CD4-positive, alpha-beta T cell treated with Interleukin-15 for 4 hours (primary cell): ENCODE results near the gene FEZ2.
"Not testable (repeated sequence)": the region's sequence is repeated elsewhere in the genome, so short reads cannot be mapped to it uniquely, and the experiment has no call there.

Experiments used
- DNase-seq: peaks from one replicate; pipeline ENCODE4 v3.0.0-alpha.2; 2020; ENCODE audit warnings: low spot score

Gene FEZ2, protein sequence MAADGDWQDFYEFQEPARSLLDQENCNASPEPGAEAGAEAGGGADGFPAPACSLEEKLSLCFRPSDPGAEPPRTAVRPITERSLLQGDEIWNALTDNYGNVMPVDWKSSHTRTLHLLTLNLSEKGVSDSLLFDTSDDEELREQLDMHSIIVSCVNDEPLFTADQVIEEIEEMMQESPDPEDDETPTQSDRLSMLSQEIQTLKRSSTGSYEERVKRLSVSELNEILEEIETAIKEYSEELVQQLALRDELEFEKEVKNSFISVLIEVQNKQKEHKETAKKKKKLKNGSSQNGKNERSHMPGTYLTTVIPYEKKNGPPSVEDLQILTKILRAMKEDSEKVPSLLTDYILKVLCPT

DNA sequence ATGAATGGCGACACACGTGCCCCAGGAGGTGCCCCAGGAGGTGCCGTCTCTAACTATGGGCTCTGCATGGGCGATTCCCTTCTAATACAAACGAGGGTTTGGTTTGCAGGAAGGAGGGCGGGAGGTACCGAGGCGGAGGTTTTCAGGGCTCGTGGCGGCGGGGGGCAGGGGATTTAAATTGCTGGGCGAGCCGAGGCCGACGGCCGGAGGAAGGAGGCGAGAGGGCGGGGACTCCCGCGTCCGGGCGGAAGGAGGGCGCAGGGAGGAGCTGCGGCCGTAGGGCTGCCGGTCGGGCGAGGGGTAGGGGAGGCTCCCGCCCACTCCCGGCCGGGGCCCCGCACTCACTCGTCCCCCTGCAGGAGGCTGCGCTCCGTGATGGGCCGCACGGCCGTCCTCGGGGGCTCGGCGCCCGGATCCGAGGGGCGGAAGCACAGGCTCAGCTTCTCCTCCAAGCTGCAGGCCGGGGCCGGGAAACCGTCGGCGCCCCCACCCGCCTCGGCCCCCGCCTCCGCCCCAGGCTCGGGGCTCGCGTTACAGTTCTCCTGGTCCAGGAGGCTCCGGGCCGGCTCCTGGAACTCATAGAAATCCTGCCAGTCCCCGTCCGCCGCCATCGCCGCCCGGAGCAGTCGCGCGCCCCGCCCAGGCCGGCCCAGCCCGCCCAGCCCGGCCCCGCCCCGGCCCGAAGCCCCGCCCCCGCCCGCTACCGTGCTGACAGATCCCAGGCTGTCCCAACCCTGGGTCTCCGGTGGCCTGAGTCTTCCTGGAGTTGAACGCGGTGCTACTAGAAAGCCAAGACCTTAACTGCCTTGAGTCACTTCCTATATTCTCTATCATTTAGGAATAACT is at the start of gene FEZ2:
FEZ2 (minus strand) TSS at position 637 of the 846 bp plus-strand sequence; CDS start at position 611, 26 bp downstream.
- DNase-seq: peak; percentile 53

DNA sequence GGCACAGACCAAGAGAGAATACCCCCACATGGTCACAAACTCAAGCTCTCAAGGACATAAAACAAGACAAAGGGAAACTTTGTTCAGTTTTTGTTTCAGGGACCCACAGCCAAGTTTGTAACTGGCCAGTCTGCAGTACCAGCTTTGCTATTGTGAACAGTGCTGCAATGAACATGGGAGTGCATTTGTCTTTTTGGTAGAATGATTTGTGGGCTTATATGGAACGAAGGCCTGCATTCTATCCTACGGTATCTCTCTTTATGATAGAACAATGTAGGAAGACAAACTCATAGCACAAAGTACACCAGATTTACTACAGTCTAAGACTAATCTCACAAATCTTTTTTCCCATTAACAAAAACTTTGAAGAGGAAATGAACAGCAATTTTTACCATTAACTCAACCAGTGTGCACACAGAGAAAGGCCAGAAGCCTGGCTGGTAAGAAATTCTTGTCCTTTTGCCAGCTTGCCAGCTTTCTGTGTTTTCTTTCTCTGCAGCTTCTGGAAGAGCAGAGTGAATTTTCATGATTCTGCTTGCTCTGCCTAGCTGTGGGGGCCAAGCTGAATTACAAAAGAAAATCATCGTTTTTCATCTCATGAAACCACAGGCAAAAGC is 37.1 kb upstream of the FEZ2 start:
- no peak for DNase-seq

DNA sequence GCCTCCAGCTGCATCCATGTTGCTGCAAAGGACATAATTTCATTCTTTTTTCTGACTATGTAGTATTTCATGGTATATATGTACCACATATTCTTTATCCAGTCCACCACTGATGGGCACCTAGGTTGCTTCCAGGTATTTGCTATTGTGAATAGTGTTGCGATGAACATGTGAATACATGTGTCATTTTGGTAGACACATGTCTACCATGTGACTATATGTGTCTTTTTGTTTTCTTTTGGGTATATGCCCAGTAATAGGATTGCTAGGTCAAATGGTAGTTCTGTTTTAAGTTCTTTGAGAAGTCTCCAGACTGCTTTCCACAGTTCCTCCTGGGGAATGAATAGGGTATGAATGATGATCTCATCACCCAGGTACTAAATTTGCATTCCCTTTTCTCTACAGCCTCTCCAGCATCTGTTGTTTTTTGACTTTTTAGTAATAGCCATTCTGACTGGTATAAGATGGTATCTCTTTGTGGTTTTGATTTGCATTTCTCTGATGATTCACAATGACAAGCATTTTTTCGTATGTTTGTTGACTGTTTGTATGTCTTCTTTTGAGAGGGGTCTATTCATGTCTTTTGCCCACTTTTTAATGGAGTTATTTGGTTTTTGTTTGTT is 35.6 kb upstream of the FEZ2 start:
- no peak for DNase-seq

DNA sequence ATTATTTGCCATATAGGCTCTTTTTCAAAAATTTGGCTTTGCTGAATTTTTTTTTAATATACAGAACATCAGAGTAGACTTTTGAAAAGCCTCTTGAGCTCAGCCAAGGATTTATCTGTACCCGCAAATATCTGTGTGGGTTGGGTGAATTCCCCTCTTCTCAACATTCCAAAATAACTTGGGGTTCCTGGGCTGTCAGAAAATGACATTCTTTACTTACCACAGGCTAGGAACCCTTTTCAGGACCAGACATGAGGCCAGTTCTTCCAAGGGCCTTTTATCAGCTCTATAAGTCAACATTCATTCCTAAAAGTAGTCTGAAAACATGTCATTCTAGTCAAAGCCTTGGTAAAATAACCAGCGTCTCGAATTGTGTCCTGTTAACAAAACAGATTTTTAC is 28.8 kb upstream of the FEZ2 start:
- no peak for DNase-seq

DNA sequence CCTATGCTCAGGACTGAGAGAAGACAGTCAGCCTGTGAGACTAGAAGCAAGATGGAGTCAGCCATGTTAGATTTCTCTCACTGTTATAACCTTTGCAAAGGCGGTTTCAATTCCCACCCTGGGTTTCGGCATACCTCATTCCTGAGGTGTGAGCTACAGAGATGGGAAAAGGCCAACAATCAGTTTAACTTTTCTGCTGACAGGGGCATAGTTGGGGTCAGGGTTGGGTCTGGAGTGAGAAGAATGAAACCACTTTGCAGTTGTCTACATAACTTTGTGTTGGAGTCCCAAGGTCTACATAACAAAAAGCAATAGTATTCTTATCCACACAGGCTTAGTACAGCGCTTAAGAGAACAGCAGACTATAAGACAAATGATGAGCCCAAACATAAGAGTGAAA is 28.1 kb upstream of the FEZ2 start:
- DNase-seq: no peak

DNA sequence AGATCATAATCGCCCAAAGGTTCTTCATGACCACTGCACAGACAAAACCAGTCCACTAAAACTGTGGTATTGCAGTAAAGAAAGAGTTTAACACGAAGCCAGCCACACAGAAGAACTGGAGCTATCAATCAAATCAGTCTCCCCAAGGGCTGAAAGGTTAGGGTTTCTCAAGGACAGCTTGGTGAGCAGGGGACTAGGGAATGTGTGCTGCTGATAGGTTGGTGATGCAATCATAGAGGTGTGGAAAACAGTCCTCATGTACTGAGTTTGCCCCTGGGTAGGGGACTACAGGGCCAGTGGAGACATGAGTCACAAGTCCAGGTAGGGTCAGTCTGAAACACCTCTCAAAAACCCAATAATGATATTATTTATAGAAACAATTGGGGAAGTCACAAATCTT is 27.3 kb upstream of the FEZ2 start:
- no peak for DNase-seq

DNA sequence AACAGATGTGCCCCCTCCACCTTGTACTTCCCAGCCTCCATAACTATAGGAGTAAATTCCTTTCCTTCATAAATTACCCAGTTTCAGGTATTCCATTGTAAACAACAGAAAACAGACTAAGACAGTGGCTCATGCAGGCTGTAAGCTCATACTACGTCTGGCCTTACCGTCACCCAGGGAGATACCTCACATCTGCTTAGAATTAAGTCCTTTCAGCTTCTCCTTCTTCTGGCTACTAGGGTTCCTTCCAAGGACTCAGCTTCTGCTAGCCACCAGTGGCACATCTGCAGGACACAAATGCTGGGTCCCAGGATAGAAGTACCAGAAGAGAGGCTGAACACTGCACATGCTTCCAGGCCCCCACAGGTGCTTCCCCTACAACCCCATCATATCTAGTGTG is 22.4 kb upstream of the FEZ2 start:
- DNase-seq: no peak

DNA sequence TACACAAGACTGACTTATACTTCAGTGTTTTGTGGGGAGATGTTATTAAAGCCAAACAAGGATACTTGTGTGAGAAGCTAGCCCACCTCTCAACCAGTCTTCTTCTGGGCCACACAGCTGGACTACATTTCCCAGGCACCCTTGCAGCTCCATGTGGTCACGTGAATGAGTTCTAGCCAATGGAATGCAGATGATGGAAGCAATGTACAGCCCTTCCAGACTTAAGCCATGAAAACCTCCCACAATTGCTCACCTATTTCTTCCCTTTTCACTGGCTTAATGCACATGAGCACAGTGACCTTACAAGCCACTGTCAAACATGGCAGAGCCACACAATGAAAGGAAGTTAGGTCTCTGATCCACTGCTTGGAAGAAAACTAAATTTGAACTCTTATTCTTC is 20.4 kb upstream of the FEZ2 start:
- DNase-seq: peak; percentile 12

DNA sequence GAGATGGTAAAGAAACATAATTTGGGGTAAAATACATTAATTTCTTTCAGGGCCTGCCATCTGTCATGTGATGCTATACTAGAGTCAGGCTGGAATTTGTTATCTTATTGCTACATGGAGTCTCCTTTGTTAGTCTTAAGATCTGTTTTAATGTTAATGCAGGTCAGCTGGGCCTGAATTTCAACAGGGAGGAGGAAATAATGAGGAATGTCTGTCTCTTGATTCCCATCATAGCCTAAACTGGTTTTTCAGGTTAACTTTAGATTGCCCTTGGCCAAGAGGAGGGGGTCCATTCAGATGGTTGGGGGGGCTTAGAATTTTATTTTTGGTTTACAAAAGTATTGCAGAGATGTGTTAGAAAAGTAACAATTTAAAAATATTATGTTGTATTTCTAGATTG is 19.0 kb upstream of the FEZ2 start:
- no peak for DNase-seq

DNA sequence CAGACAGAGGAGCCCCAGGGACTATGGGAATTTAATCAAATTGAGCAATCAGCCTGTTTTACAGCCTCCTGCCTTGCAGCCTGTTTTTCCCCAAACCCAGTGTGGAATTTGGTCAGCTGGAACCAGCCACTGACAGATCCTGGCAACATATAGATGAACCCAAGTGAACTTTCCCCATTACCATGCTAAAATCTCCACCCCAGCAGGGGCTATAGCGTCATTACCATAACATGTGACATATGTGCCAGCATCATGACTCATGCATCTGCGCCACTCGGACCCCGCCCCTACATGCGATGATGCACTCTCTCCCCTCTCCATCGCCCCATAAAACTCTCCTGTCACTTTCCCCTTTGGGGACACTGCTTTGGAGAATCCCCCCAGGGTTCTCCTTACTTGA is 17.3 kb upstream of the FEZ2 start:
- DNase-seq: no peak

DNA sequence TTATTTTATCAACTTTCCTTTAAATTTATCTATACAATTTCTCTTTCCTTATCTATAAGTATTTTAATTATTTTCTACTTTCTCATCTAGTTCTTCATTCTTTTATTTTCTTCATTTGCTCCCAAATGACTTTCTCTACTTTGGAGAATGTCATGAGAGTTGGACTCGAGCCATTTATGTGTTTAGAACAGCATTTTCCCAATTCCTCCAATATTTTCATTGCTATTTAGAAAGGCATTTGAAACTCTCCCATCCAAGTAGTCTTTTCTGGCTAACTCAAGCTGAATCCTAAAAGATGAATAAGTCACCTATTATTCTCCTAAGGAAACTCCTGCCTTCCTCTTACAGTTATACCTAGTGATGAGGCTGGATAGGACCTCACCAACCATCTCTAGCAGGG is 15.8 kb upstream of the FEZ2 start:
- DNase-seq: no peak

DNA sequence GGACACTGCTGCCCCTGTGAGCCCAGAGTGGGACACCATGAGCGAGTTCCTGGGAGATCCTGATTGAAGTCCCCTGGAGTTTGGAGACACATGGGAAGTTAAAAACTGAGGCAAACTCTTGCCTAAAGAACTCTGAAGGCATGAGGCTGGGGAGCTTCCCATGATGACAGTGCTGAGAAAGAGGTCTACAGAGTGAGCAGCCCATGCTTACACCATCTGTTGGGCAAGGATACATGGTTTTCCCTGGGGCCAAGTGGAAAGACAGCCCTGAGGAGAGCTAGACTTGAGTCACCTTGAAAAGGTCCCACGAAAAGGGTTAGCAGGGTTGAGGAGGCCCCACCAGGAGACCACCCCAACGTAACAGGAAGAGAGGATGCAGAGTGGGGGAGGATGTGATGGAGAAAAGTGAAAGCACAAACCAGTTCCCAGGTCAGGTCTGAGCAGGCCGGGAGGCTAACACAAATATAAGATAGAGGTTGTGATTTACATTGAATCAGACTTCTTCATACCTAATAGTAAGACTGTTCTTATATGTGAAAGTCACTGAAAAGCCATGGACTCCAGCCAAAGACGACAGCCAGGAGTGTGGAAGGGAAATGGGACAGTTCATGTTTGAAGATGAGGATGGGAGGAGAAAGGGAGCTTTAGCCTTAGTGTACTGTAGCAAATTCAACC is 13.5 kb upstream of the FEZ2 start:
- DNase-seq: no peak

DNA sequence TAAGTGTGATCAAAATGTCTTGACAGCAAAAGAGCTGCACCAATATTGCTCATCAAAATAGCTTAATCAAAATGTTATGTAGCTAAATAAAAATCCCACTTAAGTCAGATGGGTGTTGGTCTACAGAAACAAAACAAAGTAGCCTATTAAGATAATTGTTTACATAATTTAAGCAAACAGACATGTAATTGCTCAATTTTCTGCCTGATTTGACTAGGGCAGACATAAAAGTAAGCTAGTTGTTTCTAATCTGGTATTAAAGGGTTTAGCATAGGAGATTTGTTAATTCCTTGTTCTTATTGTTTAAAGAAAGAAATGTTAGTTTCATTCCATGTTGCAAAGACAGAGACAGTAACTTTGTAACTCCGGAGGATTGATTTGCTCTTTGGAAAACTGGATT is 11.5 kb upstream of the FEZ2 start:
- DNase-seq: no peak

DNA sequence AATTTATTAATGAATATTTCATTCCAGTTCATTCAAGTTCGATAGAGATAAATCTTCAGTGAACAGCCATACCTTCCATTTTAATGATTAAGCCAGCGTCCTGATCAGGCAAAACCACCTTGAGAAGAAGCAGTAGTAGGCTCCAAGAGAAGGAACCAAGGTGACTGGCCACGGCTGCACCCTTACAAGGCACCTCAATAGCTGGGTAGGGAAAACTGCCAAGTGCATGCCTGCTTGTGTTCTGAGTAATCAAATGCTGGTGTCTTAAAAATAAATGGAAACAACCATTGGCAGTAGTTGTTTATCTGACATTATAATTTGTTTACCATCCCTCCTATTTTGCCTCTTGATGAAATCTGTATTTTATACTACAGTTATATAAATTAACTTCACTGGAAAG is 10.0 kb upstream of the FEZ2 start:
- no peak for DNase-seq

DNA sequence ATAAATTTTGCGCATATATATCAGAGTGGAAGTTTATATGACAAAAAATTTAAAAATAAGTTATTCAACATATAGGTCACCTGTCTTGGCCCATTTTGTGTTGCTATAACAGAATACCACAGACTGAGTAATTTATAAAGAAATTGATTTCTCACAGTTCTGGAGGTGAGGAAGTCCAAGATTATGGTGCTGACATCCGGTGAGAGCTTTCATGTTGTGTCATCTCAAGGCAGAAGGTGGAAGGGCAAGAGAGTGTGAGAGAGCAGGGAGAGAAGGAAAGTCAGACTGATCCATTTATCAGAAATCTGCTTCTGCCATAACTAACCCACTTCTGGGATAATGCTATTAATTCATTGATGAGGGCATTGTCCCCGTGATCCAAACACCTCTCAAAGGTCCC is 9.0 kb upstream of the FEZ2 start:
- DNase-seq: no peak

DNA sequence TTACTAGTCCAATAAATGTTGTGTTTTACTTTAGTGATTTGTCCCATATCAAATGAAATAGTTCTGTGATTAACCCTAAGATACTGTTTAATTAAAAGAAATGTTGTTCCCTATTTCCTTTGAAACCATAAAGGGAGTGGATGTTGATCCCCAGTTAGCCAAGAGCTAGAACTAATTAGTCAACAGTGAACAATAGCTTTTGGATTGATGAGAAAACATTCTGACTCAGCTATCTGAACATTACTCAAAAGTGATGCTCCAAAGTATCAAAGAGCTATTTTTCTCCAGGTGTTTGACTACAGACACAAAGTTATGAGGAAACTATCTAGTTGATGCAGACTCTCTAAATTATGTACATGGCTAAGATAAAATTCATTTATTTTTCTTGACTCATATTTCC is 7.3 kb upstream of the FEZ2 start:
- no peak for DNase-seq

DNA sequence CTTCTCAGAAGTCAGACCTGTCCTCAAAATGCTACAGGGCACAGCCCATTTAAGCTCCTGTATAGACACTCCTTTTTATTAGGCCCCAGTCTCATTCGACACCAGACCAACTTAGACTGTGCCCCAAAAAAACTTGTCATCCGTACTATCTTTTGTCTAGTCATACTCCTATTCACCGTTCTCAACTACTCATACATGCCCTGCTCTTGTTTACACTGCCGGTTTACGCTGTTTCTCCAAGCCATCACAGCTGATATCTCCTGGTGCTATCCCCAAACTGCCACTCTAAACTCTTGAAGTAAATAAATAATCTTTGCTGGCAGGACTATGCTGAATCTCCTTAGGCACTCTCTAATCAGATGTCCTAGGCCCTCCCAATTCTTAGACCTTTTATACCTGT is 5.7 kb upstream of the FEZ2 start:
- DNase-seq: not testable (repeated sequence)

DNA sequence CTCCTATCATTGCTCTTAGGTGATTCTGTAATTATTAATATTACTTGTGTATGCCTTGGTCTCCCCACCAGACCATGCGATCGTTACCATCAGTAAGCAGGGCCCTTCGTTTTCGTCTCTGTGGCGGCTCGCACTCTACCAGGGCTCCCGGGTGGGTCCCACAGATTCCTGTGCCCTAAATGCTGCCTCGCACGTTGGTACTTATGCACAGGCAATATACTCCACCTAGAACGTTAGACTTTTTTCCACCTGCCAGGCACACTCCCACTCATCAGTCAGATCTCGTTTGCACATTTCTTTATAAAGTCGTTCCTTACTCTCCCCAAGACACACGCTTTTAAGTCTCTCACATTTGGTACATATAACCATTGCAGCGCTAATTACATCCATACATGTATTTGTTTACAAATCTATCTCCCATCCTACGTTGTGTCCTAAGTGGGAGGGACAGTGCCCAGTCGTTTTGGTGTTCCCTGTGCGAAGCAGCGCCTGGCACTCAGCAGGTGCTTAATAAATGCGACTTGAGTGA is 901 bp downstream of the FEZ2 start:
- no peak for DNase-seq

DNA sequence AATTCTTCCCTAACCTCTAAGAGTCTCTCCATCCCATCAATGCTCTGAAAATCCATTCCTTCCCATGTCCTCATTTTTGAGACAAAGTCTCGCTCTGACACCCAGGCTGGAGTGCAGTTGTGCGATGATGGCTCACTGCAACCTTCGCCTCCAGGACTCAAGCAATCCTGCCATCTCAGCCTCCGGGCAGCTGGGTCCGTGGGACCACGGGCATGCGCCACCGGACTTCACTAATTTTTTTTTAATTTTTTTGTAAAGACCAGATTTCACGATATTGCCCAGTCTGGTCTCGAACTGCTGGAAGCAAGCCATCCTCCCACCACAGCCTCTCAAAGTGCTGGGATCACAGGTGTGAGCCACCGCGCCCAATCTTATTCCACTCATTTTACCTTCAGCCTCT is 1.6 kb downstream of the FEZ2 start:
- no peak for DNase-seq

DNA sequence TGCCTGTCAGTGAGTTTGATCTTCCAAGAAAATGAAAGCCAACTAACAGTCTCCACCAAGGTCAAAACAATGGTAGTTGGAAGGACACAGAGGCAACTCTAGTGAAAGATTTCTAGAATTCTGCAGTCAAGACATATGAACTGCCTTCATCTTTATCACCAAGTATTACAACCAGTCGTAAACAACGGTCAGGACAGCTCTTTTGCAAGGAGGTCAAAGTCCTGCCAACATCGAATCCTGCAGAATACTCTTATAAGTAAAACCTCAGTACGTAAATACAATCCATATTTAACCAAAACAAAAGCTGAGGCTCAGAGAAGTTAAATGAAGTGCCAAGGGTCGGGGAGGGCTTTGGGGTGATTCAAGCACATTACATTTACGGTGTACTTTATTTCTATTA is 3.1 kb downstream of the FEZ2 start:
- no peak for DNase-seq

DNA sequence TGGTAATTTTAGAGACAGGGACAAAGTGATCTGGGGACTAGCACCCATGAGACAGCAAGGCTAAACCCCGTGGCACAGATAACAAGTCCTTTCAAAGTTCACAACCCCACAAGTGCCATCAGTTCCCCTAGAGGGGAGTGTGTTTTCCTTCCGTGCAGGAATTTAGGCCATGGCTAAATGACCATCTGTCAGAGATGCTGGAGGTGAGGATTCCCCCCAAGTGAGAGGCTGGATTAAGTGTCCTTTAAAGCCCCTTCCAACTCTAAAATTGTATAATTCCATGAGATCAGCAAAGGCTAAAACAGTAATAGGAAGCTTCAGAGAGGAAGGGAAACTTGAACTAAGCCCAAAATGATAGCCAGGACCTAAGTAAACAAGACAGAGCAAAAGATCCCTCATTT is 8.7 kb downstream of the FEZ2 start:
- DNase-seq: no peak

DNA sequence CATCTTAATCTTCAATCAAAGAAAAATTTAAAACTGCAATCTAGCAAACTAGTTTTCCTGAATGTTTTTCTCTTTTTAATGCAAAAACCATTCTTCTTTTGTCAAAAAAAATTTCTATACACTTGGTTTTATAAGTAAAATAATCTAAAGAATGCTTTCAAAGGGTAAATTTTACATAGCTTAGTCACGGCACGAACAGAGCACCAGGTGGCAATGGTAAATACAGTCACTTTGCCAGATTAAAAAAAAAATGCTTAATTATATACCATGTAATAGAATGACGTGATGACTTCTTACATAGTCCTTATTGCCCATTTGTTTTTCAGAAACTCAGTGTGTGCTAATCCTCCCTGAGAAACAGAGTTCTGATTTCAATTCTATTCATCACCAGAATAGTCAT is 10.4 kb downstream of the FEZ2 start:
- no peak for DNase-seq
